ENCODE measurements around the gene MYO1G. TPM values are rescaled to one million over a fixed set of nuclear protein-coding genes. Genes with fewer than 3 reads are reported as not detected.
"Not testable (repeated sequence)": the region's sequence is repeated elsewhere in the genome, so short reads cannot be mapped to it uniquely, and the experiment has no call there.

Gene MYO1G
- total and polyA plus RNA-seq, 12 donors: 0.06 to 12.8 (median 3.8) TPM

DNA sequence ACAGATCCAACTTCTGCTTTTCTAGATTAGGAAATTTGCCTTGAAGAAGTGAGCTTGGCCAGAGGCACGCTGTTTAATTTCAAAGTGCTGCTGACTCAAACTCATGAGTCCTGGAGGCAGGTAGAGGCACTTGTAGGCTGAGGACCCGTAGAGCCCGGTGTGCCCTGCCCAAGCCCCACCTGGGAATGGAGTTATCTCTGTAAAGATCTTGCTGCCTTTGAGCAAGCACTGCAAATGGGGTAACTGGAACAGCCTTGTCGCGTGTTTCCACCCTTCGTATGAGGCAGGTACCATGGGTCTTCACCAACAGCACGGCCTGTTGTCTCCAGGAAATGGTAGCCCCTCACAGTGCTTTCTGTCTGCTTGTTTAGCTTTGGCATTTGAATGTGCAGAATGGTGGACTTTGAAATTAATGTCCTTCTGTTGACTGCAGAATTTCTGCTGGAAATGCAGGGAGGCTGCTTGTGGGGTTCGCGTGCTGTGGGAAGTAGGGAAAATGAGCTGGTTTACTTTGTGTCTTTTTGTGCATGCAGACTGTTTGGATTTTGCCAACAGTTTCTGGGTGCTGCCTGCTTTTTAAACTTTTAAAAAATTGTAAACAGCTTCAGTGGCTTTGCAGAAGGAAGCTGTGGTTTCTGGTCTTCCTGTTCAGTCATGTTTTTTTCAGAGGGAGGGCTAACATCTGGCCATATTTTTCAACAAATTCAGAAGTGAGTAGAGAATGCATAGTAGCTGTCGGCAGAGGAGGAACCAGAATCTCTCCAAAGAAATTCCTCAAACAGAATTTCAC, 48.4 kb upstream of the MYO1G start:
- TF ChIP-seq POLR2A (IDR thresholded peaks at IDR 0.05): no peak
- TF ChIP-seq, protein P1, sequence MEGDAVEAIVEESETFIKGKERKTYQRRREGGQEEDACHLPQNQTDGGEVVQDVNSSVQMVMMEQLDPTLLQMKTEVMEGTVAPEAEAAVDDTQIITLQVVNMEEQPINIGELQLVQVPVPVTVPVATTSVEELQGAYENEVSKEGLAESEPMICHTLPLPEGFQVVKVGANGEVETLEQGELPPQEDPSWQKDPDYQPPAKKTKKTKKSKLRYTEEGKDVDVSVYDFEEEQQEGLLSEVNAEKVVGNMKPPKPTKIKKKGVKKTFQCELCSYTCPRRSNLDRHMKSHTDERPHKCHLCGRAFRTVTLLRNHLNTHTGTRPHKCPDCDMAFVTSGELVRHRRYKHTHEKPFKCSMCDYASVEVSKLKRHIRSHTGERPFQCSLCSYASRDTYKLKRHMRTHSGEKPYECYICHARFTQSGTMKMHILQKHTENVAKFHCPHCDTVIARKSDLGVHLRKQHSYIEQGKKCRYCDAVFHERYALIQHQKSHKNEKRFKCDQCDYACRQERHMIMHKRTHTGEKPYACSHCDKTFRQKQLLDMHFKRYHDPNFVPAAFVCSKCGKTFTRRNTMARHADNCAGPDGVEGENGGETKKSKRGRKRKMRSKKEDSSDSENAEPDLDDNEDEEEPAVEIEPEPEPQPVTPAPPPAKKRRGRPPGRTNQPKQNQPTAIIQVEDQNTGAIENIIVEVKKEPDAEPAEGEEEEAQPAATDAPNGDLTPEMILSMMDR (IDR thresholded peaks at IDR 0.05): no peak
- 77 to 87% (median 81%) methylated on average over 8 to 10 of the region's 10 CpGs for WGBS, 4 donors
- Histone ChIP-seq H3K36me3 (replicated peaks in 1 of 2) (no peaks in the 10 kb centered on the region), H3K4me3 (peak overlapping the region in 1 of 4 donors; percentile 23), H3K27me3 (no peaks in the 10 kb centered on the region), H3K9me3 (replicated peaks in 1 of 3) (no peaks in the 10 kb centered on the region), H3K27ac (peak overlapping the region in 2 of 5 donors; percentile 7 to 61), H3K4me1 (replicated peaks in 1 of 2) (no peaks in the 10 kb centered on the region)
- DNase-seq: peak in 1 of 7 donors; percentile 46
- intact Hi-C loops (cut with DNase I): no loop called here

DNA sequence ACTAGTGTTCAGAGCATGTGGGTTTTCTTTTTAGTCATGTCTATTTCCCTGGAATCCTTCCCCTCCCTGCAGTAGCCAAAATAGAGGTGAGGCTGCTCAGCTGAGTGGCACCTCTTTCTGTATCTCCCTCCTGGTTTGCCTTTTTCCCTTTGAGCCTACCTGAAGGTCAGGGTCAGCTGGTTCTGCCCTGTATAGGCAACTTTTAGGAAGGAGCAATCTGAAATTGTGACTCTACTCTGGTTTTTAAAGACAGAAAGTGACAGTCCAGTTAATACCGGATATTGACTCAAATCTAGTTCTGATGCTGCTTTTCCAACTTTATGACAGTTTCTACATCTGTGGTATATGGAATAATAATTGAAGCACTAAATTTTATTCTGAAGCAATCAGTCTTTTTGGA, 47.2 kb upstream of the MYO1G start:
- TF ChIP-seq, protein P1 (IDR thresholded peaks at IDR 0.05): no peak
- no peak for TF ChIP-seq POLR2A (IDR thresholded peaks at IDR 0.05)
- no peaks in the 10 kb centered on the region for H3K36me3 ChIP-seq (replicated peaks in 1 of 2)
- no peak for DNase-seq
- 80 to 86% (median 83%) methylated on average over 1 of the region's 1 CpG for WGBS, 4 donors
- intact Hi-C loops (cut with DNase I): no loop called here
- no peak overlapping the region for H3K4me3 ChIP-seq
- H3K4me1 ChIP-seq (replicated peaks in 1 of 2): no peaks in the 10 kb centered on the region
- no peak overlapping the region for H3K27ac ChIP-seq
- no peaks in the 10 kb centered on the region for H3K9me3 ChIP-seq (replicated peaks in 1 of 3)
- no peaks in the 10 kb centered on the region for H3K27me3 ChIP-seq

DNA sequence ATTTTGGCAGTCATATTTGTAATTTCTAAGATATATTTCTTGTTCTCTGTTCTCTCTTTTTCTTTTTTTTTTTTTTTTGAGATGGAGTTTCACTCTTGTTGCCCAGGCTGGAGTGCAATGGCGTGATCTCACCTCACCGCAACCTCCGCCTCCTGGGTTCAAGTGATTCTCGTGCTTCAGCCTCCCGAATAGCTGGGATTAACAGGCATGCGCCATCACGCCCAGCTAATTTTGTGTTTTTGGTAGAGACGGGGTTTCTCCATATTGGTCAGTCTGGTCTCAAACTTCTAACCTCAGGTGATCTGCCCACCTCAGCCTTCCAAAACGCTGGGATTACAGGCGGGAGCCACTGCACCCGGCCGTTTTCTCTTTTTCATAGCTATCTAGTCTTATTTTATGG, 46.7 kb upstream of the MYO1G start:
- H3K9me3 ChIP-seq (replicated peaks in 1 of 3); intact Hi-C loops (cut with DNase I): not testable (repeated sequence)

DNA sequence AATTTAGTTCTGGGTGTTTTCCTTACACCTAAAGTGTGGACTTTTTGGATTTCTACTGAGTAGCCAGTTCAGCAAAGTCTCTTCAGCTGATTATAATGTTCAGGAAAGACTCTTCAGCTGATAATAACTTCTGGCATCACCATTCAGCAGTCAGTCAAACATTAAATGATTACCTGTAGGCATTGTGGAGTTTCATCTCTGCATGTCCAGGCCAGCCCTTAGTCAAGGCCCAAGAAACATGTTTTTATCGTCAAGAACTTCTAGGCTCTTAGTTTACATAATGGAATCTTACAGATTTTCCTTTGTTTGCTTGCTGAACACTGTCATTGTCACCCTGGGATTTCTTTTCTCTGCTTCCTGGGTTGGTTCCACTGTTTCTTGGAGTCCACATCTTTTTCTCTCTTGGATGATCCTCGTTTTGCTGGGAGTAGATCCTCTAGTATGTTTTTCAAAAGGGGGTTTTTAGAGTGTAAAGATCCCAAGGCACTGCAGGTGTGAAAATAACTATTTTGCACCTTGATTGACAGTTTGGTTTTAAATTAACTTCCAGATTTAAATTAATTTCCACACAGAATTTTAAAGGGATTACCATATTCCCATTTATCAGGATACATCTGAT, 45.4 kb upstream of the MYO1G start:
- TF ChIP-seq, protein P1 (IDR thresholded peaks at IDR 0.05): no peak
- H3K27ac ChIP-seq: no peak overlapping the region
- peak in 1 of 7 donors; percentile 2 for DNase-seq
- H3K4me3 ChIP-seq: no peak overlapping the region
- intact Hi-C loops (cut with DNase I): no loop called here
- H3K27me3 ChIP-seq: no peaks in the 10 kb centered on the region
- H3K4me1 ChIP-seq (replicated peaks in 1 of 2): no peaks in the 10 kb centered on the region
- H3K36me3 ChIP-seq (replicated peaks in 1 of 2): no peaks in the 10 kb centered on the region
- WGBS, 4 donors: 95 to 100% (median 97%) methylated on average over 2 of the region's 2 CpGs
- H3K9me3 ChIP-seq (replicated peaks in 1 of 3): no peaks in the 10 kb centered on the region

More for the DNA sequence above, 46.7 kb upstream of the MYO1G start:
- not testable (repeated sequence) for H3K4me1 ChIP-seq (replicated peaks in 1 of 2); H3K27ac ChIP-seq; H3K27me3 ChIP-seq; H3K4me3 ChIP-seq; H3K36me3 ChIP-seq (replicated peaks in 1 of 2)
- 94 to 95% (median 95%) methylated on average over 12 of the region's 12 CpGs for WGBS, 4 donors
- DNase-seq: peak in 1 of 7 donors; percentile 35

Measured in adrenal gland (tissue), 12 donors.